Measurements from ENCODE around the gene IFNA17. TPM values are rescaled to one million over a fixed set of nuclear protein-coding genes. Genes with fewer than 3 reads are reported as not detected.

IFNA17 gene
- total RNA-seq = not detected in 2 replicates

DNA sequence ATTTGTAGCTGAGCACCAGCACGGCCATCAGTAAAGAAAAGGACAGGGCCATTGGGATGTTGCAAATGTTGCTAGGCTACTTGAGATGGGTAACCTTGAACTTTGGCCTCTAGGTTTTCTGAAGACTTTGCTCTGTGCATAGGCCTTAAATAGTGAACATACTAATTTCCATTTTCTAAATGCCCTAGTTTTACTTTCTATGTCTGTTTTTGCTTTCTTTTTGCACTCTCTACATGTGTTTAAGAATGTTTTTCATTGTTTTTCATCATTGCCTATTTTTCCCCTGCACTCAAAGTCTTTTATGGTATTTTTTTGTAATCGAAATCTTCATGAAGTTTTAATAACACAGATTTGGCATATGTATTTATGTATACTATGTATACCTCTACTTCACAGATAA is at the start of gene IFNA17:
Gene IFNA17, minus strand, starts transcription at position 101 of the 400 bp plus-strand sequence. Its CDS starts 49 bp downstream, at position 52.

DNA sequence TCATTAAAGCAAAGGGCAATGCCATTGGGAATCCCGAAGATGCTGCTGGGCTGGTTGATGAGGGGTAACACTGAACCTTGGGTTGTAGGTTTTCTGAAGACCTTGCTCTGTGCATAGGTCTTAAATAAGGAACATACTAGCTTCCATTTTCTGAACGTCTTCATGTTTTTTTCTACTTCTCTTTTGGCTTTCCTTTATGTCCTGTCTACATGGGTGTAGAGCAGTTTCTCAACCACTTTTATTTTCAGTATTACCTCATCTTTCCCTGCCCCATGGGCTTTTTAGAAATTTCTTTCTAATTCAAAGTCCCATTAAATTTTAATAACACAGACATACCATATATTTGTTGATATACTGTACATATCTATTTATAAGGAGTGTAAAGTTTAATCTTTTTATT is 11.9 kb upstream of the IFNA17 start, which contains the start of gene IFNA14:
Gene IFNA14, minus strand, starts transcription at position 95 of the 400 bp plus-strand sequence. Its CDS starts 70 bp downstream, at position 25.

DNA sequence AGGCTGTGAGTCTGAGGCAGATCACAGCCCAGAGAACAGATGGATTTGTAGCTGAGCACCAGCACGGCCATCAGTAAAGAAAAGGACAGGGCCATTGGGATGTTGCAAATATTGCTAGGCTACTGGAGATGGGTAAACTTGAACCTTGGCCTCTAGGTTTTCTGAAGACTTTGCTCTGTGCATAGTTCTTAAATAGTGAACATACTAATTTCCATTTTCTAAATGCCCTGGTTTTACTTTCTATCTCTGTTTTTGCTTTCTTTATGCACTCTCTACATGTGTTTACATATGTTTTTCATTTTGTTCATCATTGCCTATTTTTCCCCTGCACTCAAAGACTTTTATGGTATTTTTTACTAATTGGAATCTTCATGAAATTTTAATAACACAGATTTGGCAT is 10.8 kb downstream of the IFNA17 start, which contains the start of gene IFNA16:
Gene IFNA16, minus strand, starts transcription at position 101 of the 400 bp plus-strand sequence. Its CDS starts 6 bp downstream, at position 95.

DNA sequence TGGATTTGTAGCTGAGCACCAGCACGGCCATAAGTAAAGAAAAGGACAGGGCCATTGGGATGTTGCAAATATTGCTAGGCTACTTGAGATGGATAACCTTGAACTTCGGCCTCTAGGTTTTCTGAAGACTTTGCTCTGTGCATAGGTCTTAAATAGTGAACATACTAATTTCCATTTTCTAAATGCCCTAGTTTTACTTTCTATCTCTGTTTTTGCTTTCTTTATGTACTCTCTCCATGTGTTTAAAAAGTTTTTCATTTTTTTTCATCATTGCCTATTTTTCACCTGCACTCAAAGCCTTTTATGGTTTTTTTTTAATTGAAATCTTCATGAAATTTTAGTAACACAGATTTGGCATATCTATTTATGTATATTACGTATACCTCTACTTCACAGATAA is 21.0 kb downstream of the IFNA17 start, which contains the start of gene IFNA10:
Gene IFNA10, minus strand, starts transcription at position 101 of the 400 bp plus-strand sequence. Its CDS starts 46 bp downstream, at position 55.

DNA sequence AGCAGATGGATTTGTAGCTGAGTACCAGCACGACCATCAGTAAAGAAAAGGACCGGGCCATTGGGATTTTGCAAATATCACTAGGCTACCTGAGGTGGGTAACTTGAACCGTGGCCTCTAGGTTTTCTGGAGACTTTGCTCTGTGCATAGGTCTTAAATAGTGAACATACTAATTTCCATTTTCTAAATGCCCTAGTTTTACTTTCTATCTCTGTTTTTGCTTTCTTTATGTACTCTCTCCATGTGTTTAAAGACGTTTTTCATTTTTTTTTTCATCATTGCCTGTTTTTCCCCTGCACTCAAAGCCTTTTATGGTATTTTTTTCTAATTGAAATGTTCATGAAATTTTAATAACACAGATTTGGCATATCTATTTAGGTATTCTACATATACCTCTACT is 25.9 kb downstream of the IFNA17 start, which contains the start of gene IFNA7:
Gene IFNA7, minus strand, starts transcription at position 101 of the 400 bp plus-strand sequence. Its CDS starts 40 bp downstream, at position 61.

DNA sequence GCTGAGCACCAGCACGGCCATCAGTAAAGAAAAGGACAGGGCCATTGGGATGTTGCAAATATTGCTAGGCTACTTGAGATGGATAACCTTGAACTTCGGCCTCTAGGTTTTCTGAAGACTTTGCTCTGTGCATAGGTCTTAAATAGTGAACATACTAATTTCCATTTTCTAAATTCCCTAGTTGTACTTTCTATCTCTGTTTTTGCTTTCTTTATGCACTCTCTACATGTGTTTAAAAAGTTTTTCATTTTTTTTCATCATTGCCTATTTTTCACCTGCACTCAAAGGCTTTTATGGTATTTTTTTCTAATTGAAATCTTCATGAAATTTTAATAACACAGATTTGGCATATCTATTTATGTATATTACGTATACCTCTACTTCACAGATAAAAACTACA is 40.5 kb downstream of the IFNA17 start, which contains the start of gene IFNA4:
Gene IFNA4, minus strand, starts transcription at position 101 of the 400 bp plus-strand sequence. Its CDS starts 56 bp downstream, at position 45.

Other genes starting within 250 kb of the IFNA17 start
- 3.5 and 4.5 TPM in 2 replicates for gene HACD4, start 196.6 kb downstream of the IFNA17 start, total RNA-seq
- not detected in 2 replicates for gene IFNB1, start 150.3 kb downstream of the IFNA17 start, total RNA-seq
- not detected in 2 replicates for gene IFNW1, start 86.4 kb downstream of the IFNA17 start, total RNA-seq
- not detected in 2 replicates for gene IFNA21, start 61.6 kb downstream of the IFNA17 start, total RNA-seq
- gene IFNA4, start 40.6 kb downstream of the IFNA17 start, total RNA-seq = not detected in 2 replicates
- not detected in 2 replicates for gene IFNA7, start 26.0 kb downstream of the IFNA17 start, total RNA-seq
- gene IFNA10, start 21.1 kb downstream of the IFNA17 start, total RNA-seq = not detected in 2 replicates
- not detected in 2 replicates for gene IFNA16, start 10.9 kb downstream of the IFNA17 start, total RNA-seq
- gene IFNA14, start 11.8 kb upstream of the IFNA17 start, total RNA-seq = not detected in 2 replicates
- not detected in 2 replicates for gene IFNA5, start 77.1 kb upstream of the IFNA17 start, total RNA-seq
- 38.1 and 47.9 TPM in 2 replicates for gene KLHL9, start 107.2 kb upstream of the IFNA17 start, total RNA-seq
- not detected in 2 replicates for gene IFNA6, start 122.7 kb upstream of the IFNA17 start, total RNA-seq
- not detected in 2 replicates for gene IFNA13, start 139.8 kb upstream of the IFNA17 start, total RNA-seq
- not detected in 2 replicates for gene IFNA2, start 157.2 kb upstream of the IFNA17 start, total RNA-seq
- gene IFNA8, start 180.9 kb upstream of the IFNA17 start, total RNA-seq = not detected in 2 replicates
- gene IFNA1, start 212.2 kb upstream of the IFNA17 start, total RNA-seq = not detected in 2 replicates